ENCODE data around the gene OR13C4. TPM values are rescaled to one million over a fixed set of nuclear protein-coding genes. Genes with fewer than 3 reads are reported as not detected.

Gene OR13C4
- total and polyA plus RNA-seq, 4 donors: not detected

GRCh38 chr9:104494808-104495207 is 32.2 kb downstream of the OR13C4 start:
- Histone ChIP-seq H3K36me3 (ENCODE audit: control insufficient read depth in 4 of 4, insufficient read depth in 4 of 4, low read length in 4 of 4) (no peaks in the 10 kb centered on the region), H3K4me1 (ENCODE audit: control insufficient read depth in 5 of 5, insufficient read depth in 5 of 5, low read length in 5 of 5) (no peaks in the 10 kb centered on the region), H3K4me3 (no peak overlapping the region), H3K9me3 (ENCODE audit: control insufficient read depth in 4 of 4, insufficient read depth in 3 of 4, low read length in 3 of 4) (no peaks in the 10 kb centered on the region), H3K9ac (ENCODE audit: insufficient read depth in 1 of 2, low read length in 2 of 2) (no peak overlapping the region), H3K27me3 (ENCODE audit: control insufficient read depth in 3 of 3, insufficient read depth in 3 of 3, low read length in 2 of 3) (no peaks in the 10 kb centered on the region), H3K27ac (ENCODE audit: low read depth in 1 of 2, low read length in 1 of 2) (no peak overlapping the region)
- DNase-seq (peak in 2 of 3 donors; percentile 1 to 2), ATAC-seq (ENCODE audit: insufficient read depth, low FRiP score) (no peak)
- 37 to 45% methylated on average over 3 of the region's 3 CpGs for WGBS, 2 donors
- TF ChIP-seq, protein P1, sequence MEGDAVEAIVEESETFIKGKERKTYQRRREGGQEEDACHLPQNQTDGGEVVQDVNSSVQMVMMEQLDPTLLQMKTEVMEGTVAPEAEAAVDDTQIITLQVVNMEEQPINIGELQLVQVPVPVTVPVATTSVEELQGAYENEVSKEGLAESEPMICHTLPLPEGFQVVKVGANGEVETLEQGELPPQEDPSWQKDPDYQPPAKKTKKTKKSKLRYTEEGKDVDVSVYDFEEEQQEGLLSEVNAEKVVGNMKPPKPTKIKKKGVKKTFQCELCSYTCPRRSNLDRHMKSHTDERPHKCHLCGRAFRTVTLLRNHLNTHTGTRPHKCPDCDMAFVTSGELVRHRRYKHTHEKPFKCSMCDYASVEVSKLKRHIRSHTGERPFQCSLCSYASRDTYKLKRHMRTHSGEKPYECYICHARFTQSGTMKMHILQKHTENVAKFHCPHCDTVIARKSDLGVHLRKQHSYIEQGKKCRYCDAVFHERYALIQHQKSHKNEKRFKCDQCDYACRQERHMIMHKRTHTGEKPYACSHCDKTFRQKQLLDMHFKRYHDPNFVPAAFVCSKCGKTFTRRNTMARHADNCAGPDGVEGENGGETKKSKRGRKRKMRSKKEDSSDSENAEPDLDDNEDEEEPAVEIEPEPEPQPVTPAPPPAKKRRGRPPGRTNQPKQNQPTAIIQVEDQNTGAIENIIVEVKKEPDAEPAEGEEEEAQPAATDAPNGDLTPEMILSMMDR (IDR thresholded peaks at IDR 0.05; ENCODE audit: control extremely low read depth, extremely low read depth): no peak

DNA sequence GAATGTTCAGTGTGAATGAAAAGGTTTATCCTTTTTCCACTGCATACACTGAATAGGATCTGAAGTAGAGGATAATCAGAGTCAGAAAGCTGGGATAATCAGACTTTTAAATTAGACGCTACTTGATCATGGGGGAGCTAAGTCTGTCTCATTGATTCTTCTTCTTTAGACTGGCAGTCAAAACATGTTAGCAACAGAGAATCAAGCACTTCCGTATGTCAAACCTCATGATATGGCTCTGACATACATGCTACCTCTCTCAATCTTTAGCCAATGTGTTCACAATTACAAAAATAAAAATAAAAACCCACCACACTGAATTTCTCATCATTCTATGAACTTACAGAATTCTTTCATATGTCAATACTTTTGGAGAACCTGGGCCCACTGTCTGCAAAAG is 42.0 kb downstream of the OR13C4 start:
- Histone ChIP-seq H3K4me3 (no peak overlapping the region), H3K27me3 (ENCODE audit: control insufficient read depth in 3 of 3, insufficient read depth in 3 of 3, low read length in 2 of 3) (no peaks in the 10 kb centered on the region), H3K4me1 (ENCODE audit: control insufficient read depth in 5 of 5, insufficient read depth in 5 of 5, low read length in 5 of 5) (no peaks in the 10 kb centered on the region), H3K36me3 (ENCODE audit: control insufficient read depth in 4 of 4, insufficient read depth in 4 of 4, low read length in 4 of 4) (no peaks in the 10 kb centered on the region), H3K9ac (ENCODE audit: insufficient read depth in 1 of 2, low read length in 2 of 2) (no peak overlapping the region), H3K27ac (ENCODE audit: low read depth in 1 of 2, low read length in 1 of 2) (no peak overlapping the region), H3K9me3 (ENCODE audit: control insufficient read depth in 4 of 4, insufficient read depth in 3 of 4, low read length in 3 of 4) (peaks cover 0 to 2% (median 0%) of the 10 kb centered on the region in 4 donors)
- TF ChIP-seq, protein P1 (IDR thresholded peaks at IDR 0.05; ENCODE audit: control extremely low read depth, extremely low read depth): no peak
- DNase-seq (no peak), ATAC-seq (ENCODE audit: insufficient read depth, low FRiP score) (no peak)
- WGBS, 2 donors: 85 to 88% methylated on average over 2 of the region's 2 CpGs

GRCh38 chr9:104482921-104483570 is 44.0 kb downstream of the OR13C4 start:
- TF ChIP-seq, protein P1 (IDR thresholded peaks at IDR 0.05; ENCODE audit: control extremely low read depth, extremely low read depth): no peak
- peaks cover 0 to 2% (median 0%) of the 10 kb centered on the region in 4 donors for H3K9me3 ChIP-seq (ENCODE audit: control insufficient read depth in 4 of 4, insufficient read depth in 3 of 4, low read length in 3 of 4)
- H3K27me3 ChIP-seq (ENCODE audit: control insufficient read depth in 3 of 3, insufficient read depth in 3 of 3, low read length in 2 of 3): no peaks in the 10 kb centered on the region
- DNase-seq (no peak), ATAC-seq (ENCODE audit: insufficient read depth, low FRiP score) (no peak)
- no peak overlapping the region for H3K27ac ChIP-seq (ENCODE audit: low read depth in 1 of 2, low read length in 1 of 2)
- WGBS, 2 donors: 80 to 82% methylated on average over 5 of the region's 5 CpGs
- H3K36me3 ChIP-seq (ENCODE audit: control insufficient read depth in 4 of 4, insufficient read depth in 4 of 4, low read length in 4 of 4): no peaks in the 10 kb centered on the region
- no peak overlapping the region for H3K4me3 ChIP-seq
- no peaks in the 10 kb centered on the region for H3K4me1 ChIP-seq (ENCODE audit: control insufficient read depth in 5 of 5, insufficient read depth in 5 of 5, low read length in 5 of 5)
- no peak overlapping the region for H3K9ac ChIP-seq (ENCODE audit: insufficient read depth in 1 of 2, low read length in 2 of 2)

Other genes starting within 250 kb of the OR13C4 start
- gene OR13F1, start 22.9 kb downstream of the OR13C4 start, total RNA-seq: not detected
- gene OR13F1, start 22.9 kb downstream of the OR13C4 start, polyA plus RNA-seq: not detected
- not detected for gene OR13C3, start 9.6 kb upstream of the OR13C4 start, total RNA-seq
- gene OR13C3, start 9.6 kb upstream of the OR13C4 start, polyA plus RNA-seq: not detected
- not detected for gene OR13C8, start 42.0 kb upstream of the OR13C4 start, total RNA-seq
- gene OR13C8, start 42.0 kb upstream of the OR13C4 start, polyA plus RNA-seq: not detected
- gene OR13C5, start 72.2 kb upstream of the OR13C4 start, total RNA-seq: not detected
- not detected for gene OR13C5, start 72.2 kb upstream of the OR13C4 start, polyA plus RNA-seq
- gene OR13C2, start 78.4 kb upstream of the OR13C4 start, total RNA-seq: not detected
- not detected for gene OR13C2, start 78.4 kb upstream of the OR13C4 start, polyA plus RNA-seq
- not detected for gene OR13C9, start 91.0 kb upstream of the OR13C4 start, total RNA-seq
- not detected for gene OR13C9, start 91.0 kb upstream of the OR13C4 start, polyA plus RNA-seq
- gene OR13D1, start 167.3 kb upstream of the OR13C4 start, total RNA-seq: not detected
- gene OR13D1, start 167.3 kb upstream of the OR13C4 start, polyA plus RNA-seq: not detected
- 10 to 100 TPM; 20.1 to 49.5 TPM for gene NIPSNAP3A, start 220.5 kb upstream of the OR13C4 start, total RNA-seq
- 10 to 100 TPM; 18.9 to 23.6 TPM for gene NIPSNAP3A, start 220.5 kb upstream of the OR13C4 start, polyA plus RNA-seq
- gene NIPSNAP3B, start 236.9 kb upstream of the OR13C4 start, total RNA-seq: 1 to 10 TPM; 1.5 to 4.3 TPM
- gene NIPSNAP3B, start 236.9 kb upstream of the OR13C4 start, polyA plus RNA-seq: 1 to 10 TPM in 1 of 2 donors, under 1 TPM in 1; 0.85 to 1.5 TPM